Peyer's patch (tissue), 4 donors: Measurements from ENCODE around the gene AP5S1.

Source experiments
- POLR2A ChIP-seq, 2 donors: fragments of 450-650 bp; IDR thresholded peaks; one replicate each; pipeline ENCODE4 v1.5.1; 2017; ENCODE audit warnings: antibody characterized with exemption in 2 of 2, mild to moderate bottlenecking in 2 of 2, moderate library complexity in 2 of 2
- TF ChIP-seq, protein P1 (sequence below), 6 experiments: fragments of 450-650 bp in 4 of 6; fragments of 200-600 bp in 2 of 6; sonication (generic) in 1 of 6; IDR thresholded peaks; one replicate each; pipeline ENCODE4 v1.5.1; 2017 to 2019; ENCODE audit warnings: antibody characterized with exemption in 6 of 6, mild to moderate bottlenecking in 3 of 6, moderate library complexity in 1 of 6

DNA sequence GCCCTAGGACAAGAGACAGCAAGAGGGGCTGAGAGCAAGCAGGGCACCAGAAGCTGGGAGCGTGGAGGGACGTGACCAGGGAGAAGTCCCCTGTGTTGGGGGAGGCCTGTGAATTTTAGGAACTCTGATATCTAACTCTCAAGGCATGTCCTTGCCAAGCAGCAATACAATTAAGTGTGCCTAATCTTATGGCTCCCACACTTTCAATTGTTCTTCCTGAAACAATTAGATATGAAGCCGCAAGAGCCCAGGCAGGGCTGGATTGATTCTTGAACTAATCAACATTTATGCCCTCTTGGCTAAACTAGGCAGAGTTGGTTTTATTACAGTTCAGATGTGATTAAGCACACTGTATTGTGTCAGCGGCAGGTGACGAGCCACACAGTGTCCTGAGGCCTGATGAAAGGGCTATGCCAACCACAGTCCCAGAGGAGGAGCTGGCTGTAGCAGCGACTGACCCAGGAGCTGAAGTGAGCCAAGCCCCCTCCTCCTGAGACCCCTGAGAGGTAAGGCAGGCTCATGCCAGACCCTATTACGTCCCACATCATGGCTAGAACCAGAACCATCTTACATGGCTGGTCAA is 22.1 kb downstream of the AP5S1 start:
- TF ChIP-seq, protein P1, sequence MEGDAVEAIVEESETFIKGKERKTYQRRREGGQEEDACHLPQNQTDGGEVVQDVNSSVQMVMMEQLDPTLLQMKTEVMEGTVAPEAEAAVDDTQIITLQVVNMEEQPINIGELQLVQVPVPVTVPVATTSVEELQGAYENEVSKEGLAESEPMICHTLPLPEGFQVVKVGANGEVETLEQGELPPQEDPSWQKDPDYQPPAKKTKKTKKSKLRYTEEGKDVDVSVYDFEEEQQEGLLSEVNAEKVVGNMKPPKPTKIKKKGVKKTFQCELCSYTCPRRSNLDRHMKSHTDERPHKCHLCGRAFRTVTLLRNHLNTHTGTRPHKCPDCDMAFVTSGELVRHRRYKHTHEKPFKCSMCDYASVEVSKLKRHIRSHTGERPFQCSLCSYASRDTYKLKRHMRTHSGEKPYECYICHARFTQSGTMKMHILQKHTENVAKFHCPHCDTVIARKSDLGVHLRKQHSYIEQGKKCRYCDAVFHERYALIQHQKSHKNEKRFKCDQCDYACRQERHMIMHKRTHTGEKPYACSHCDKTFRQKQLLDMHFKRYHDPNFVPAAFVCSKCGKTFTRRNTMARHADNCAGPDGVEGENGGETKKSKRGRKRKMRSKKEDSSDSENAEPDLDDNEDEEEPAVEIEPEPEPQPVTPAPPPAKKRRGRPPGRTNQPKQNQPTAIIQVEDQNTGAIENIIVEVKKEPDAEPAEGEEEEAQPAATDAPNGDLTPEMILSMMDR (IDR thresholded peaks at IDR 0.05) = no peak
- TF ChIP-seq POLR2A (IDR thresholded peaks at IDR 0.05) = peak; percentile 61 to 76
